Parathyroid adenoma (tissue), 2 donors: ENCODE measurements around the gene FGFR2.

Experiments used
- H2AFZ ChIP-seq: fragments of 300-600 bp; sonication (generic); one replicate; pipeline ENCODE4 v1.7.0; 2017; ENCODE audit warnings: antibody characterized with exemption, mild to moderate bottlenecking
- H3K27ac ChIP-seq: fragments of 300-600 bp; sonication (generic); one replicate; pipeline ENCODE4 v1.7.0; 2017
- H3K27me3 ChIP-seq: fragments of 300-600 bp; sonication (generic); one replicate; pipeline ENCODE4 v1.7.0; 2017; ENCODE audit warnings: low read length; ENCODE audit not compliant: control insufficient read depth, insufficient read depth
- H3K36me3 ChIP-seq: fragments of 300-600 bp; sonication (generic); one replicate; pipeline ENCODE4 v1.7.0; 2017; ENCODE audit warnings: low read length; ENCODE audit not compliant: control insufficient read depth, insufficient read depth
- H3K4me1 ChIP-seq: fragments of 300-600 bp; sonication (generic); one replicate; pipeline ENCODE4 v1.7.0; 2017; ENCODE audit warnings: control low read depth
- H3K4me2 ChIP-seq: fragments of 300-600 bp; sonication (generic); one replicate; pipeline ENCODE4 v1.7.0; 2017; ENCODE audit warnings: low read length
- H3K4me3 ChIP-seq: fragments of 300-600 bp; sonication (generic); one replicate; pipeline ENCODE4 v1.7.0; 2017; ENCODE audit warnings: low read depth, low read length
- H3K79me2 ChIP-seq: fragments of 300-600 bp; sonication (generic); one replicate; pipeline ENCODE4 v1.7.0; 2017; ENCODE audit warnings: control low read depth
- H3K9ac ChIP-seq: fragments of 300-600 bp; sonication (generic); one replicate; pipeline ENCODE4 v1.7.0; 2017; ENCODE audit warnings: mild to moderate bottlenecking
- H3K9me3 ChIP-seq: fragments of 300-600 bp; sonication (generic); one replicate; pipeline ENCODE4 v1.7.0; 2017; ENCODE audit warnings: low read length; ENCODE audit not compliant: control insufficient read depth
- TF ChIP-seq, protein P1 (sequence below): fragments of 300-600 bp; sonication (generic); IDR thresholded peaks from one replicate; pipeline ENCODE4 v1.7.0; 2017; ENCODE audit warnings: antibody characterized with exemption, mild to moderate bottlenecking
- donor health status: primary hyperparathyroidism.

Gene FGFR2

DNA sequence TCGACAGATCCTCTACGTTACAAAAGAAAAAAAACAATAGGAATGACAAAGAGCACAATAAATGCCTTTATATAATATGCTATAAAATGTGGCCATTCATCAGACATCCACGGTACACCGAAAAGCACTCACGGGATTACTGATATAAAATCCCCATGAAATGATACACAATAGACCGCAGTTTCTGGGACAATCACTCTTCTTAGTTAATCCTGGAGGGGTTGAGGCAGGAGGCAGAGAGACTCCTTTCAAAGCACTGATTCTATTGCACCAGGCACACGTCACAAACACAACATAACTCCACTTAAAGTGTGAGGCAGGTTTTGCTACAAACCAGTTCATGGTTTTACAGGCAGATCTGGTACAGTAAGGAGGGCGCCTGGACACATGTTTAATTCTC is 113.8 kb downstream of the FGFR2 start:
- TF ChIP-seq, protein P1, sequence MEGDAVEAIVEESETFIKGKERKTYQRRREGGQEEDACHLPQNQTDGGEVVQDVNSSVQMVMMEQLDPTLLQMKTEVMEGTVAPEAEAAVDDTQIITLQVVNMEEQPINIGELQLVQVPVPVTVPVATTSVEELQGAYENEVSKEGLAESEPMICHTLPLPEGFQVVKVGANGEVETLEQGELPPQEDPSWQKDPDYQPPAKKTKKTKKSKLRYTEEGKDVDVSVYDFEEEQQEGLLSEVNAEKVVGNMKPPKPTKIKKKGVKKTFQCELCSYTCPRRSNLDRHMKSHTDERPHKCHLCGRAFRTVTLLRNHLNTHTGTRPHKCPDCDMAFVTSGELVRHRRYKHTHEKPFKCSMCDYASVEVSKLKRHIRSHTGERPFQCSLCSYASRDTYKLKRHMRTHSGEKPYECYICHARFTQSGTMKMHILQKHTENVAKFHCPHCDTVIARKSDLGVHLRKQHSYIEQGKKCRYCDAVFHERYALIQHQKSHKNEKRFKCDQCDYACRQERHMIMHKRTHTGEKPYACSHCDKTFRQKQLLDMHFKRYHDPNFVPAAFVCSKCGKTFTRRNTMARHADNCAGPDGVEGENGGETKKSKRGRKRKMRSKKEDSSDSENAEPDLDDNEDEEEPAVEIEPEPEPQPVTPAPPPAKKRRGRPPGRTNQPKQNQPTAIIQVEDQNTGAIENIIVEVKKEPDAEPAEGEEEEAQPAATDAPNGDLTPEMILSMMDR: no peak
- Histone ChIP-seq H3K4me3 (no peak overlapping the region), H2AFZ (no peak overlapping the region), H3K9me3 (no peaks in the 10 kb centered on the region), H3K9ac (no peak overlapping the region), H3K4me1 (no peaks in the 10 kb centered on the region), H3K27me3 (no peaks in the 10 kb centered on the region), H3K27ac (no peak overlapping the region), H3K4me2 (no peak overlapping the region), H3K79me2 (no peaks in the 10 kb centered on the region), H3K36me3 (no peaks in the 10 kb centered on the region)

DNA sequence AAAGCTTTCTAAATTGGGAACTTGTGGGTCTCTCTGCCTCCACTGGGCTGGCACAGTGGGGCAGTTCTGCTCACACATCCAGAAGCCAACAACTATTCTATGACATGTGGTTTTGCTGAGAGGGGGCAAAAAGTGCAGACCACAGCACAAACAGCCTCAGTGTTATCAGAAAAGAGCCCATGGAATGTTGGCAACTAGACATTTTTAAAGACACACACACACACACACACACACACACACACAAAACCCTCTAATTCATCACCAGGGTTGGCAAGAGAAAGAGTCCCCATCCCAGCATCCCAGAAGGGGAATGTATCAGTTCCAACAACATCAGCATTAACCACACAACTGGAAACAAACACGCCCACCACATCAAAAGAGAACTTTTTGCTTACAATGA is 117.1 kb downstream of the FGFR2 start:
- Histone ChIP-seq H3K27ac (no peak overlapping the region), H3K4me3 (no peak overlapping the region), H3K27me3 (no peaks in the 10 kb centered on the region), H3K36me3 (no peaks in the 10 kb centered on the region), H2AFZ (no peak overlapping the region), H3K9ac (no peak overlapping the region), H3K4me2 (no peak overlapping the region), H3K79me2 (no peaks in the 10 kb centered on the region), H3K4me1 (no peaks in the 10 kb centered on the region), H3K9me3 (no peaks in the 10 kb centered on the region)
- TF ChIP-seq, protein P1: no peak

DNA sequence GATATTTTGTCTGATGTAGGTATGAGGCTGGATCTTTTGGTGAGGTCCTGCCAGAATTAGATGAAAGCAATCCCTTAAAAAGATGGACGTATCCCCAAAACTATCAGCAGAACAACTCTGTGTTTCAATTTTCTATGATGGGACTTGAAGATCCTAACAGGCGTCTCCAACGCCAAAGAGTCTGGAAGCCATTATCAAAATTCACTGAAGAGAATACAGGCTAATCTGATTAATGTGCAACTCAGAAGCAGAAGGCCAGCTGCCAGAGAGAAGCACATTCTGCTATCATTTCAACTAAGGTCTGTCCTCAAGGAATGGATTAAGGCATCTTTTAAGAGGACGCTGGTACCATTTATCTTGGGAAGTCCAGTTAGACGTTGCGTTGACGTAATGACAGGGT is 119.7 kb downstream of the FGFR2 start:
- no peak overlapping the region for H3K27ac ChIP-seq
- H3K4me3 ChIP-seq: no peak overlapping the region
- H3K9me3 ChIP-seq: no peaks in the 10 kb centered on the region
- H3K79me2 ChIP-seq: no peaks in the 10 kb centered on the region
- no peaks in the 10 kb centered on the region for H3K27me3 ChIP-seq
- H3K4me2 ChIP-seq: no peak overlapping the region
- no peak overlapping the region for H2AFZ ChIP-seq
- no peaks in the 10 kb centered on the region for H3K36me3 ChIP-seq
- H3K4me1 ChIP-seq: no peaks in the 10 kb centered on the region
- H3K9ac ChIP-seq: no peak overlapping the region
- TF ChIP-seq, protein P1: no peak

DNA sequence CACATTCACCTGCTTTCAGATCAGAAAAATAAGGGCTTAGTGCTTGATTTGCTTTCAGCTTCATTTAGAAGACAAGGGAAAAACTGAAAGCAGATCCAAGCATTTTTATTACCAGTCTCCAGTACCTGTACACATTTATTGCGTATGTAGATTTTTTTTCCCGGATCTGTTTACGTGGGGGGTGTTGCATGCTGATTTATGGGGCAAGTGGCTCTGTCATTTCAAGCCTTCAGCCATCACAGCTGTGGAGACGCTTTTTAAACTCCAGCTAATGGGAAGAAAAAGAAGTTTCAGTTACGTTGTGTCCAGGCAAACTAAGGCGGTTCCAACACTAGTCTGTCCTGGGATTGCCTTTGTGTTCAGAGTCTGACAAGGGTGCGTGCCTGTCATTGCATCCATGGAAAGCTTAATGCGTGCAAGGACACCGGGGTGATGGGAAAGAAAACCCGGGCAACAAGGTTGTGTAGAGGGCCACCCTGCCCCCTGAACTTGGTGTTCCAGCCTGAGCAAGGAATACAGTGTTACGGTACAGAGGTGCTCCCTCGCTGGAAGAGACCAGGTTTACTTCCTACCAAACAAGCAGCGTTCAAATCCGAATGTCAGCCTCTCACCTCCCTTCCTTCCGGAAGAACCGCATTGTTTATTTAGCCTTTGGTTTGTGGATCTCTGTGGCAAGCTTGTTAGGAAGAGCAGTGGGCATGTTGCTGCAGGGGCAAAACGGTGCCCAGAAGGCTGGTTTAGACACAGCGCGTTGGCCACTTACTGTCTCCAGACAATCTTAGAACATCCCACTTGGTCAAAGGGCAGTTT is 128.2 kb downstream of the FGFR2 start:
- H3K27me3 ChIP-seq: no peaks in the 10 kb centered on the region
- TF ChIP-seq, protein P1: no peak
- H3K79me2 ChIP-seq: no peaks in the 10 kb centered on the region
- no peak overlapping the region for H3K4me3 ChIP-seq
- H3K27ac ChIP-seq: no peak overlapping the region
- no peaks in the 10 kb centered on the region for H3K36me3 ChIP-seq
- no peaks in the 10 kb centered on the region for H3K9me3 ChIP-seq
- H2AFZ ChIP-seq: no peak overlapping the region
- no peak overlapping the region for H3K4me2 ChIP-seq
- no peaks in the 10 kb centered on the region for H3K4me1 ChIP-seq
- no peak overlapping the region for H3K9ac ChIP-seq

DNA sequence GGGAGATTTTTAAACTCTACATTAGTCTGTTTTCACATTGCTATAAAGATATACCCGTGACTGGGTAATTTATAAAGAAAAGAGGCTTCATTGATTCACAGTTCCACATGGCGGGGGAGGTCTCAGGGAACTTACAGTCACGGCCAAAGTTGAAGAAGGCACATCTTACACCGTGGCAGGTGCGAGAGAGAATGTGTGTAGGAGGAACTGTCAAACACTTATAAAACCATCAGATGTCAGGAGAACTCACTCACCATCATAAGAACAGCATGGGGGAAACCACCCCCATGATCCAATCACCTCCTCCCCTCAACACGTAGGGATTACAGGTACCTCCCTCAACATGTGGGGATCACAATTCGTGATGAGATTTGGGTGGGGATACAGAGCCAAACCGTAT is 129.5 kb downstream of the FGFR2 start:
- no peaks in the 10 kb centered on the region for H3K4me1 ChIP-seq
- no peak overlapping the region for H3K4me3 ChIP-seq
- TF ChIP-seq, protein P1: no peak
- H3K36me3 ChIP-seq: no peaks in the 10 kb centered on the region
- no peak overlapping the region for H3K9ac ChIP-seq
- H3K27me3 ChIP-seq: no peaks in the 10 kb centered on the region
- H3K4me2 ChIP-seq: no peak overlapping the region
- H2AFZ ChIP-seq: no peak overlapping the region
- H3K9me3 ChIP-seq: no peaks in the 10 kb centered on the region
- H3K27ac ChIP-seq: no peak overlapping the region
- H3K79me2 ChIP-seq: no peaks in the 10 kb centered on the region
